Large intestine (tissue), 3 donors: ENCODE results near the gene FSTL4. TPM values are rescaled to one million over a fixed set of nuclear protein-coding genes. Genes with fewer than 3 reads are reported as not detected.
A peak's percentile ranks its signal among the peaks of the same experiment; 100 is the strongest.

Source experiments
- DNase-seq, 2 donors: peaks; one replicate each; pipeline versions ENCODE4 v3.0.0 to v3.0.0-alpha.2; 2013
- H3K27ac ChIP-seq: one replicate; pipeline ENCODE4 v1.5.1; 2013; ENCODE audit warnings: low read length
- H3K27me3 ChIP-seq: 2 replicates; pipeline ENCODE4 v1.6.1; 2013; ENCODE audit warnings: low read length; ENCODE audit not compliant: control insufficient read depth, insufficient read depth
- H3K36me3 ChIP-seq: 2 replicates; pipeline ENCODE4 v1.6.1; 2013; ENCODE audit warnings: low read length; ENCODE audit not compliant: control insufficient read depth, insufficient read depth
- H3K4me1 ChIP-seq: one replicate; pipeline ENCODE4 v1.6.1; 2013; ENCODE audit warnings: low read length; ENCODE audit not compliant: control insufficient read depth, insufficient read depth
- H3K4me3 ChIP-seq: one replicate; pipeline ENCODE4 v1.5.1; 2013; ENCODE audit warnings: low read length
- H3K9me3 ChIP-seq: one replicate; pipeline ENCODE4 v1.6.1; 2013; ENCODE audit warnings: mild to moderate bottlenecking, low read depth, low read length, moderate library complexity; ENCODE audit not compliant: control insufficient read depth
- WGBS: methylation state at CpG from one replicate; pipeline ENCODE4 v1.1.5; 2013; ENCODE audit warnings: low lambda C conversion rate; ENCODE audit not compliant: insufficient coverage; 5-methylcytosine and 5-hydroxymethylcytosine counted together
- polyA plus RNA-seq: library from polyadenylated mRNA; unstranded; fragments of 120-200 nt; gene quantifications from one replicate; pipeline ENCODE4 v1.2.1, GENCODE V29; 2013

Gene FSTL4
- polyA plus RNA-seq, 1 donor: 1.4 TPM

DNA sequence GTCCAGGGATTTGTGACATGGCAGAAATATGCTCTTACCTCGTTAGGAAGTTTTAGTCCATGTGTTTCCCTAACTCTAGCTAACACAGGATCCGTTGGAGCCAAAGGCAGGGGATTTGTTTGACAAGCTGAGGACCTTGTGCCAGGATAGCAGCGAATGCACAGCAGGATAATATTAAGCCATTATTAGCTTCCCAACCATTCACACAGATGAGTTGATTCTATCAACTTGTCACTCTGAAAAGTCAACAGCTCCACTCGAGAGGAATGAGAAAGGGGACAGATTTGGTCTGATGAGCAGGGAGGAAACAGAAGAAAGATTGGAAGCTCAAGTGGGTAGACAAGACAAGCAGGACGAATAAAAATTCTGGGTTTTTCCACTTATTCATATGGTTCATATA is 106.2 kb downstream of the FSTL4 start:
- no peak for DNase-seq
- Histone ChIP-seq H3K36me3 (no peaks in the 10 kb centered on the region), H3K27me3 (no peaks in the 10 kb centered on the region), H3K4me1 (no peaks in the 10 kb centered on the region), H3K27ac (no peak overlapping the region), H3K9me3 (no peaks in the 10 kb centered on the region), H3K4me3 (no peak overlapping the region)
- WGBS: 0% methylated on average over 1 of the region's 5 CpGs

DNA sequence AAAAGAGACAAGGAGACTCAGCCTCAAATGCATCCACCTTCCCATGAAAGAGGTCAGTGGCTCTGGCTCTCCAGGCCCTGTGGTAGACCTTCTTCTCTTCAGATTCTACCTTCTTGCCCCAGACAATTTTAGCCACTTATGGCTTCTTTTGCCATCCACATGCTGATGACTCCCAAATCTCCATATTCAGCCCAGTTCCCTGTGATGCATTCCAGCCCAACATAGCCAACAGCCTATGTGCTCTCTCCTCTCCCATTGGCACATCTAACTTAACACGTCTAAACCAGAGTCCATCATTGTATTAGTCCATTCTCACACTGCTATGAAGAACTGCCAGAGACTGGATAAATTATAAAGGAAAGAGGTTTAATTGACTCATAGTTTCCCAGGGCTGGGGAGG is 108.8 kb downstream of the FSTL4 start:
- no peaks in the 10 kb centered on the region for H3K9me3 ChIP-seq
- H3K36me3 ChIP-seq: no peaks in the 10 kb centered on the region
- no CpG with 5 or more reads among the region's 1 CpG for WGBS
- no peaks in the 10 kb centered on the region for H3K4me1 ChIP-seq
- no peaks in the 10 kb centered on the region for H3K27me3 ChIP-seq
- H3K27ac ChIP-seq: no peak overlapping the region
- H3K4me3 ChIP-seq: no peak overlapping the region
- DNase-seq: no peak

GRCh38 chr5:133499895-133500294 is 112.4 kb downstream of the FSTL4 start:
- DNase-seq: peak; percentile 12 to 49
- no CpG with 5 or more reads among the region's 5 CpGs for WGBS
- Histone ChIP-seq H3K27me3 (no peaks in the 10 kb centered on the region), H3K36me3 (no peaks in the 10 kb centered on the region), H3K4me1 (no peaks in the 10 kb centered on the region), H3K27ac (no peak overlapping the region), H3K9me3 (no peaks in the 10 kb centered on the region), H3K4me3 (no peak overlapping the region)

DNA sequence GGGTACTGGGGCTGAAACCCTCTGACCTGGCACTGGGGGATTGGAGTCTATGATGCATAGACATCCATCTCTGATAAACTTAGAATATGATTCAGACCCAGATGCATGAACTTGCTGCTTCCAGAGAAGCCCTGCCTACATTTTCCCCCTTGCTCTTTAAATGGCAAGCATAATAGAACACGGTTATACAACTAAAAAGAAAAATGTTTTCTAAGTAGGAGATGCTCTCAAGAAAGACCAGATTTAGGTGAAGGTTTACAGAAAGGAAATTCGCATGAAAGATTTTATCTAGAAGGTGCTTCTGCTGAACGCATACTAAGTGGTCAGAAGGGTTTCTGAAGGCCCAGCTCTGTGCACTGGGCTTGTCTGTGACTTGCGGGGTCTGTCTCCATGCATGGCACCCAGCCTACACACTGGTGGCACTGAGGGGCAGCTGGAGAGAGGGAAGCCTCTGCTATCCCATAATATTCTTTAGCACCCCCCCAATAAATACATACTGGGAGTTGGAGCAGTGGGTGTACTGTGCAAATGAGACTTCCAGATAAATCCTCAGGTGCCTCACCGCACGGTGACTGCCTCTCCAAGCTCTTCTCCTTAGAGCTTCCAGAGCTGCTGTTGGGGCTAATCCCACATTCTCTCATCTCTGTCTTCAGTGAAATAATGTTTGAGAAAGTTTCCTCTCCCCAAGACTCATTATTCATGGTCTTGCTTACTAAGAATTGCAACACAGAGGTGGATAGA is 114.6 kb downstream of the FSTL4 start:
- WGBS: 81% methylated on average over 2 of the region's 6 CpGs
- H3K4me1 ChIP-seq: no peaks in the 10 kb centered on the region
- DNase-seq: no peak
- H3K9me3 ChIP-seq: no peaks in the 10 kb centered on the region
- no peaks in the 10 kb centered on the region for H3K36me3 ChIP-seq
- H3K27ac ChIP-seq: no peak overlapping the region
- H3K27me3 ChIP-seq: no peaks in the 10 kb centered on the region
- H3K4me3 ChIP-seq: no peak overlapping the region

DNA sequence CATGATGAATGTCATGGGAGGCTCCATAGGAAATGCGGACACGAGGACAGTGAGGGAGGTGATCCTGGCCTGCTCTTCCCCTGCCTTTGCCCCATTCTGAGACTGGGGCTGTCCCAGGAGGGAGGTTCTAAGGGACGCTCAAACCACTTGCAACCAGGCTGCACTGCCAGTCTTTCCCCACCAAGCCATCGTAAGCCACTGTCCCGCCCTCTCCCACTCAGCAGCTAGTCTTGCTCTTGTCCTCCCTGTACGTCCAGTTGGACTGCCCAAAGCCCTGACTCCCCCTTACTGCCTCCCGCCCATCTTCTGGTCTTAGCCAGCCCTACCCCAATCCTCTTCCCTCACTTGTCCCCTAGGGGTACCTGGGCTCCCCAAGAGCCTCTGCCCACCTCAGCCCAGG is 115.7 kb downstream of the FSTL4 start:
- WGBS: no CpG with 5 or more reads among the region's 7 CpGs
- H3K9me3 ChIP-seq: no peaks in the 10 kb centered on the region
- no peak for DNase-seq

DNA sequence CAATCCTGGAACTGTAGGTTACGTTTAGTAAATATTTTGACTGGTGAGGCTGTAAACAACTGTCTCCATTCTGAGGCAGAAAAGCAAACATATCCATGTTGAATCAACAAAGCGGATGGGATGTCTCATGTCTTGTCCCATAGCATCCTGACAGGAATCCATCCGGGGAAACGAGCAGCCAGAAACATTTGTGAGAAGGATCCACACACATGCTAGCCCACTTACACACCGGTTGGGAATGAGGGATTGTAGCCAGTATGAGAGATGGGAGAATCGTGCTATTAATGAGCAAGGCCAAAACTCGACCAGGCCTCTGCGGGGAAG is 117.5 kb downstream of the FSTL4 start:
- no peaks in the 10 kb centered on the region for H3K27me3 ChIP-seq
- no peak overlapping the region for H3K4me3 ChIP-seq
- no peaks in the 10 kb centered on the region for H3K36me3 ChIP-seq
- no peak for DNase-seq
- H3K4me1 ChIP-seq: no peaks in the 10 kb centered on the region
- H3K9me3 ChIP-seq: no peaks in the 10 kb centered on the region
- WGBS: no CpG with 5 or more reads among the region's 8 CpGs
- no peak overlapping the region for H3K27ac ChIP-seq

More for the DNA sequence above, 115.7 kb downstream of the FSTL4 start:
- Histone ChIP-seq H3K4me1 (no peaks in the 10 kb centered on the region), H3K27me3 (no peaks in the 10 kb centered on the region), H3K4me3 (no peak overlapping the region), H3K36me3 (no peaks in the 10 kb centered on the region), H3K27ac (no peak overlapping the region)

GRCh38 chr5:133494232-133494922 is 118.0 kb downstream of the FSTL4 start:
- H3K4me3 ChIP-seq: no peak overlapping the region
- WGBS: no CpG with 5 or more reads among the region's 6 CpGs
- H3K4me1 ChIP-seq: no peaks in the 10 kb centered on the region
- no peak overlapping the region for H3K27ac ChIP-seq
- H3K9me3 ChIP-seq: no peaks in the 10 kb centered on the region
- H3K36me3 ChIP-seq: no peaks in the 10 kb centered on the region
- DNase-seq: no peak
- no peaks in the 10 kb centered on the region for H3K27me3 ChIP-seq

- Histone ChIP-seq H3K4me1 (no peaks in the 10 kb centered on the region), H3K9me3 (no peaks in the 10 kb centered on the region), H3K27ac (no peak overlapping the region), H3K4me3 (no peak overlapping the region), H3K36me3 (no peaks in the 10 kb centered on the region), H3K27me3 (peaks cover 10% of the 10 kb centered on the region)
- DNase-seq: no peak
- WGBS: no CpG with 5 or more reads among the region's 1 CpG
Observed at GRCh38 chr5:133489632-133490031, 122.7 kb downstream of the FSTL4 start.

- Histone ChIP-seq H3K4me3 (no peak overlapping the region), H3K36me3 (no peaks in the 10 kb centered on the region), H3K9me3 (no peaks in the 10 kb centered on the region), H3K27me3 (peaks cover 10% of the 10 kb centered on the region), H3K27ac (no peak overlapping the region), H3K4me1 (no peaks in the 10 kb centered on the region)
- no CpG with 5 or more reads among the region's 4 CpGs for whole genome bisulfite sequencing
- DNase-seq: no peak
Observed at GRCh38 chr5:133487093-133487492, 125.2 kb downstream of the FSTL4 start.

DNA sequence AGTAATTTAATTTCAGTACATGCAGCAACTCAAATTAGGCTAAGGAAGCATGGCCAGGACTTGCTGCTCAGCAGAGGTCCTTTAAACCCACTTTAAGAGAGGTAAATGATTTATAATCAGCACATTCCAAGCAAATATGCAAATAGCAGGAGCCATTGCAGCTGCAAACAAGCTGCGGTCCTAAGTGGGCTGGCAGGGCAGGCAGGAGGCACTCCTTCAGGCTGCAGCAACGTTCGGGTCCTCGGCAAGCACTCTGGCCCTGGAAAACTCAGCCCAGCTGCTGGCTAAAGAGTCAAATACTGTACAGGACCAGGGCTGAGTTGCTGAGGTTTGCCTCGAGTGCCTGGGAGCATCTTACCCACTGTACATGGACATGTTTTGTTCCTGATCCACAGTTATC is 126.9 kb downstream of the FSTL4 start:
- H3K4me3 ChIP-seq: no peak overlapping the region
- no peak for DNase-seq
- H3K9me3 ChIP-seq: no peaks in the 10 kb centered on the region
- no peaks in the 10 kb centered on the region for H3K36me3 ChIP-seq
- WGBS: no CpG with 5 or more reads among the region's 5 CpGs
- H3K27me3 ChIP-seq: peaks cover 10% of the 10 kb centered on the region
- H3K27ac ChIP-seq: no peak overlapping the region
- no peaks in the 10 kb centered on the region for H3K4me1 ChIP-seq
